ENCODE results near the gene CRISPLD2.

CRISPLD2 gene, protein sequence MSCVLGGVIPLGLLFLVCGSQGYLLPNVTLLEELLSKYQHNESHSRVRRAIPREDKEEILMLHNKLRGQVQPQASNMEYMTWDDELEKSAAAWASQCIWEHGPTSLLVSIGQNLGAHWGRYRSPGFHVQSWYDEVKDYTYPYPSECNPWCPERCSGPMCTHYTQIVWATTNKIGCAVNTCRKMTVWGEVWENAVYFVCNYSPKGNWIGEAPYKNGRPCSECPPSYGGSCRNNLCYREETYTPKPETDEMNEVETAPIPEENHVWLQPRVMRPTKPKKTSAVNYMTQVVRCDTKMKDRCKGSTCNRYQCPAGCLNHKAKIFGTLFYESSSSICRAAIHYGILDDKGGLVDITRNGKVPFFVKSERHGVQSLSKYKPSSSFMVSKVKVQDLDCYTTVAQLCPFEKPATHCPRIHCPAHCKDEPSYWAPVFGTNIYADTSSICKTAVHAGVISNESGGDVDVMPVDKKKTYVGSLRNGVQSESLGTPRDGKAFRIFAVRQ

DNA sequence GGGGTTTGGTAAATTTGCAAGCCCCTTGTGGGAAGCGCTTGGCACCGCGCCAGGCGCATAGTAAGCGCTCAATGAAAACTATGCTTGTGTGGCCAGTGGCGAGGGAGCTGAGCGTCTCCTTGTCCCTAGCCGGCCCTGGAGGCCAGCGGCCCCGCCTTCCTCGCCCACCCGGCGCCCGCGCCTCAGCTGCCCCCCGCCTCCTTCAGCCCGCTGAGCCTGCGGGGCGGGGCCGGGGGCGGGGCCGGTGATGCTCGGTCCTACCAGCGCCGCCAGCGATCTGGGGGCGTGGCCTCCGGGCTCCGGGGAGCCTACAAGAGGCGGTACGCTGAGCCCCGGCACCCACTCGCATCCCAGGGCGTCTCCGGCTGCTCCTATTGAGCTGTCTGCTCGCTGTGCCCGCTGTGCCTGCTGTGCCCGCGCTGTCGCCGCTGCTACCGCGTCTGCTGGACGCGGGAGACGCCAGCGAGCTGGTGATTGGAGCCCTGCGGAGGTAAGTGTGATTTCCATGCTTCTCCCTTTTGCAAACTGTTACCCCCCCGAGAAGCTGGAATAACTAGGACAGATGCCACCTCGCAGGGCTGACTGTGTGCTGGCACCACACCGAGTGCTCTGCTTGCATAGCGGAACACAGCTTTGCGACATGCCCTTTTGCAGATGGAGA lies at the start of gene CRISPLD2:
Gene CRISPLD2 (plus strand): TSS at position 342 of the 661 bp plus-strand sequence. CDS start 18,511 bp downstream, outside the sequence.
- Histone ChIP-seq H3K36me3 (ENCODE audit: control insufficient read depth, insufficient read depth, low read length, severe bottlenecking) (no peaks in the 10 kb centered on the region), H3K27me3 (replicated peaks; ENCODE audit: control insufficient read depth, insufficient read depth, low read length) (no peaks in the 10 kb centered on the region), H3K9ac (ENCODE audit: low read length) (peak within 1 kb of the TSS; percentile 88), H3K4me3 (ENCODE audit: low read length) (peak within 1 kb of the TSS; percentile 86), H3K9me3 (ENCODE audit: control insufficient read depth, low read length) (no peaks in the 10 kb centered on the region), H3K4me1 (ENCODE audit: control insufficient read depth, insufficient read depth, low read length) (peaks cover 40% of the 10 kb centered on the region)
- peak; percentile 98 for DNase-seq (ENCODE audit: low read depth)

GRCh38 chr16:84773312-84773711 lies 46.5 kb upstream of the CRISPLD2 start:
- Histone ChIP-seq H3K4me3 (ENCODE audit: low read length) (no peak overlapping the region), H3K36me3 (ENCODE audit: control insufficient read depth, insufficient read depth, low read length, severe bottlenecking) (peaks cover 78% of the 10 kb centered on the region), H3K27me3 (replicated peaks; ENCODE audit: control insufficient read depth, insufficient read depth, low read length) (no peaks in the 10 kb centered on the region), H3K9ac (ENCODE audit: low read length) (no peak overlapping the region), H3K4me1 (ENCODE audit: control insufficient read depth, insufficient read depth, low read length) (peaks cover 16% of the 10 kb centered on the region), H3K9me3 (ENCODE audit: control insufficient read depth, low read length) (no peaks in the 10 kb centered on the region)
- no peak for DNase-seq (ENCODE audit: low read depth)

- H3K9ac ChIP-seq (ENCODE audit: low read length), result peak overlapping the region; percentile 74
- peaks cover 13% of the 10 kb centered on the region for H3K4me1 ChIP-seq (ENCODE audit: control insufficient read depth, insufficient read depth, low read length)
- H3K4me3 ChIP-seq (ENCODE audit: low read length), result no peak overlapping the region
- H3K36me3 ChIP-seq (ENCODE audit: control insufficient read depth, insufficient read depth, low read length, severe bottlenecking), result peaks cover 79% of the 10 kb centered on the region
- peak; percentile 85 for DNase-seq (ENCODE audit: low read depth)
- no peaks in the 10 kb centered on the region for H3K9me3 ChIP-seq (ENCODE audit: control insufficient read depth, low read length)
- no peaks in the 10 kb centered on the region for H3K27me3 ChIP-seq (replicated peaks; ENCODE audit: control insufficient read depth, insufficient read depth, low read length)
These were observed 45.0 kb upstream of the CRISPLD2 start for GRCh38 chr16:84774810-84775209.

DNA sequence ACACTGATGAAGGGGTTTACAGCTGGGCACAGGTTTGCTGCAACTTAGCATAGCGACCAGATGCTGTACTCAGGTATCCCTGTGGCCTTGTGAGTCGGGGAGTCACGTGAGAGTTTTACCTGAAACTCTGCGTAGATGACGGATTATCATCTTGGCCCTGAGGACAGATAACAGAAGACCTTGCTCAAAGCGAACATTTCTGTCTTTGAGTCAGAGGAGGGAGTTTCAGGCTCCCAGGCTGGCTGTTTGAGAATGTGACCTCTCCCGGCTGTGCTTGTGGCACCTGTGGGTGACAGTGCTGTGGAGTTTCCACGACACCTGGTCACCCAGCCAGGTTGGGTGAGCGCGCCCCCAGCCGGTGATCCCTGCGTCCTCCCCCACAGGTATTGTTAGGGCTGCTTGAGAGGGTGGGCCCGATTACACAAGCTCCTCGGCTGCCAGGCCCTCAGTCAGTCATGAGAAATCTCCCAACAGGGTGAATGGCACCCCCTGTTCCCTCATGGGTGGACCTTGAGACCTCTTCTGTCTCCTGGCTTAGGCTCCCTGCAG lies 44.4 kb upstream of the CRISPLD2 start:
- no peak for DNase-seq (ENCODE audit: low read depth)

DNA sequence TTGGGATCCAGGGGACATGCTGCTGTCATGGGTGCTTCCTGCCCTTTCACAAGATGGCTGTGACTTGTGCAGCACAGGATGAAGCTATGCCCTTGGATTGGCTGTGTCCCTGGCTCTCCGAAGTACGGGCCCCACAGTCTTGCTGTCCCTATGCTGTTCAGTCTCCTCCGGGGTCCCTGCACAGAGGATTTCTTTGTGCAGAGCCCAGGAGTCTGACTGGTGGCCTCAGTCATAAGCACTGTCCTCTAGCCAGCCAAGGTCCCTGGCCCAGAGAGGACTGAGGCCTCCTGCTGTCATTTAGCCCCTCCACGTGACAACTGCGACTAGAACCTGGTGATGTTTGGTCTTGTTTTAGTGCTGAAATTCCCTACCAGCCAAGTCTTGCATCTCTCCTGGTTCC lies 42.4 kb upstream of the CRISPLD2 start:
- H3K4me1 ChIP-seq (ENCODE audit: control insufficient read depth, insufficient read depth, low read length), result peaks cover 13% of the 10 kb centered on the region
- H3K36me3 ChIP-seq (ENCODE audit: control insufficient read depth, insufficient read depth, low read length, severe bottlenecking), result peaks cover 67% of the 10 kb centered on the region
- no peaks in the 10 kb centered on the region for H3K9me3 ChIP-seq (ENCODE audit: control insufficient read depth, low read length)
- no peaks in the 10 kb centered on the region for H3K27me3 ChIP-seq (replicated peaks; ENCODE audit: control insufficient read depth, insufficient read depth, low read length)
- H3K9ac ChIP-seq (ENCODE audit: low read length), result no peak overlapping the region
- no peak for DNase-seq (ENCODE audit: low read depth)
- no peak overlapping the region for H3K4me3 ChIP-seq (ENCODE audit: low read length)

More for the DNA sequence above, 44.4 kb upstream of the CRISPLD2 start:
- Histone ChIP-seq H3K9me3 (ENCODE audit: control insufficient read depth, low read length) (no peaks in the 10 kb centered on the region), H3K36me3 (ENCODE audit: control insufficient read depth, insufficient read depth, low read length, severe bottlenecking) (peaks cover 79% of the 10 kb centered on the region), H3K4me3 (ENCODE audit: low read length) (no peak overlapping the region), H3K4me1 (ENCODE audit: control insufficient read depth, insufficient read depth, low read length) (peaks cover 13% of the 10 kb centered on the region), H3K27me3 (replicated peaks; ENCODE audit: control insufficient read depth, insufficient read depth, low read length) (no peaks in the 10 kb centered on the region), H3K9ac (ENCODE audit: low read length) (peak overlapping the region; percentile 74)

DNA sequence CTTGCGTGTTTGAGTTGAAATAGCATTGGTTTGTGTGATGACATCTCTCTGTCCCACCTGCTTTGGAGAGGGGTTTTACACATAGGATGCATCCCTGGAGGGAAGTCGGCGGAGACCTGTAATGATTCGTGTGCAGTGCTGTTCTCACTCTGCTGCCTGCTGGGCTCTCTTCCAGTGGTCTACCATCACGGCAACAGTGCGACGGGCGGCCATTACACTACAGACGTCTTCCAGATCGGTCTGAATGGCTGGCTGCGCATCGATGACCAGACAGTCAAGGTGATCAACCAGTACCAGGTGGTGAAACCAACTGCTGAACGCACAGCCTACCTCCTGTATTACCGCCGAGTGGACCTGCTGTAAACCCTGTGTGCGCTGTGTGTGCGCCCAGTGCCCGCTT lies 41.1 kb upstream of the CRISPLD2 start:
- H3K4me3 ChIP-seq (ENCODE audit: low read length), result no peak overlapping the region
- H3K27me3 ChIP-seq (replicated peaks; ENCODE audit: control insufficient read depth, insufficient read depth, low read length), result no peaks in the 10 kb centered on the region
- H3K4me1 ChIP-seq (ENCODE audit: control insufficient read depth, insufficient read depth, low read length), result peaks cover 19% of the 10 kb centered on the region
- H3K9me3 ChIP-seq (ENCODE audit: control insufficient read depth, low read length), result no peaks in the 10 kb centered on the region
- H3K9ac ChIP-seq (ENCODE audit: low read length), result no peak overlapping the region
- H3K36me3 ChIP-seq (ENCODE audit: control insufficient read depth, insufficient read depth, low read length, severe bottlenecking), result peaks cover 54% of the 10 kb centered on the region
- no peak for DNase-seq (ENCODE audit: low read depth)

- DNase-seq (ENCODE audit: low read depth), result no peak
- peaks cover 49% of the 10 kb centered on the region for H3K36me3 ChIP-seq (ENCODE audit: control insufficient read depth, insufficient read depth, low read length, severe bottlenecking)
These were observed 39.7 kb upstream of the CRISPLD2 start for GRCh38 chr16:84780063-84780462.

GRCh38 chr16:84780544-84781376 lies 39.0 kb upstream of the CRISPLD2 start:
- H3K9ac ChIP-seq (ENCODE audit: low read length), result no peak overlapping the region
- no peaks in the 10 kb centered on the region for H3K27me3 ChIP-seq (replicated peaks; ENCODE audit: control insufficient read depth, insufficient read depth, low read length)
- no peaks in the 10 kb centered on the region for H3K9me3 ChIP-seq (ENCODE audit: control insufficient read depth, low read length)
- peaks cover 42% of the 10 kb centered on the region for H3K36me3 ChIP-seq (ENCODE audit: control insufficient read depth, insufficient read depth, low read length, severe bottlenecking)
- peaks cover 7% of the 10 kb centered on the region for H3K4me1 ChIP-seq (ENCODE audit: control insufficient read depth, insufficient read depth, low read length)
- no peak for DNase-seq (ENCODE audit: low read depth)
- H3K4me3 ChIP-seq (ENCODE audit: low read length), result no peak overlapping the region

More at GRCh38 chr16:84780063-84780462, 39.7 kb upstream of the CRISPLD2 start:
- H3K4me1 ChIP-seq (ENCODE audit: control insufficient read depth, insufficient read depth, low read length), result peaks cover 14% of the 10 kb centered on the region
- H3K9ac ChIP-seq (ENCODE audit: low read length), result no peak overlapping the region
- H3K4me3 ChIP-seq (ENCODE audit: low read length), result no peak overlapping the region
- no peaks in the 10 kb centered on the region for H3K9me3 ChIP-seq (ENCODE audit: control insufficient read depth, low read length)
- H3K27me3 ChIP-seq (replicated peaks; ENCODE audit: control insufficient read depth, insufficient read depth, low read length), result no peaks in the 10 kb centered on the region

DNA sequence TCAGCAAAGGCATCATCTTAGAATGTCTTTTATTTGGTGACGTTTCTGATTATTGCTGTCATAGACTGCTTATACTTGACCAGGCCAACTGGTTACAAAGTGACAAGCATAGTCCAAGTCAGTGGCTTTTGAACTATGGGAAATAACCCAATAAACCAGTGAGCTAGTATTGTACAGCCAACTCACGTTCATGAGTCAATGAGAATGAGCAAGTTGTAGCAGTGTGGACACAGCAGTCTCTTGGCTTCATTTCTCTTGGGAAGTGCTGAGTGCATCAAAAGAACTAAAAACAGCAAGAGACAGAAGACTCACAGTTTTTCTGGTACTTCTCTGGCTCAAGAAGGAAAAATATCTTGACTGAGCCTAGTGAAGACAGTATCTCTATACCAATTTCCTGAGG lies 36.9 kb upstream of the CRISPLD2 start:
- peaks cover 22% of the 10 kb centered on the region for H3K36me3 ChIP-seq (ENCODE audit: control insufficient read depth, insufficient read depth, low read length, severe bottlenecking)
- H3K9ac ChIP-seq (ENCODE audit: low read length), result no peak overlapping the region
- no peak for DNase-seq (ENCODE audit: low read depth)
- no peak overlapping the region for H3K4me3 ChIP-seq (ENCODE audit: low read length)
- H3K27me3 ChIP-seq (replicated peaks; ENCODE audit: control insufficient read depth, insufficient read depth, low read length), result no peaks in the 10 kb centered on the region
- no peaks in the 10 kb centered on the region for H3K9me3 ChIP-seq (ENCODE audit: control insufficient read depth, low read length)
- peaks cover 13% of the 10 kb centered on the region for H3K4me1 ChIP-seq (ENCODE audit: control insufficient read depth, insufficient read depth, low read length)

DNA sequence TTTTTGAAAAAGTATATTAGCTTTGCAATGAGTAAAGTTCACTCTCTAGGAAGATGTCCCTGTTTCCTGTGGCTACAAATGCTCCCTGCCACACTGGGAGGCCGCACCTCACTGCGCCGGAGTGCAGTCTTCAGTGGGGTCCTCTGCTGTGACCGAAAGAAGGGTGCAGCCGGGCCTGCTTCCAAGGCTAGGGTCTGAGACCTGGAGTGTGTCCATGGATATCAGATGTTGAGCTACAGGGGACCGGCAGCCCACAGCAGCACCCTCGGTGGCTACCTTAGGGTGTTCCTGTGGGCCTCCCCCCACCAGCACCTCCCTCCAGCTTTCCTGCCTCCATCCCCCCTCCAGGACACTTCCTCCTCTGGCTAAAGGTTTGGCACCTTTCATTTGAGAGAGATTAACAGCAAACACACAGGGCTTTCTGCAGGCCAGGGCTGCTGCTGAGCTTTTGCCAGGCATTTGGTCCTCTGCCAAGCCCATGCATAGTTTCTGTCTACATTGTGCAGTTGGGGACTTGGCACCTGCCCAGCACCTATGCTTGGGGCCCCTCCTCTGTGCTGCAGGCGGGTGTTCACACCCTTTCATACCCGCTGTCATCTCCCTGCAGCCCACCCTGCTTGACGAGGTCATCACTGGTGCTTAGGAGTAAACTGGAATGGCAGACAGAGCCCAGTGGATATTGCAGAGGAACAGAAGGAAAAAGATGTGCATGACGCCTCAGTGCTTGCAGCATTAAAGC lies 33.8 kb upstream of the CRISPLD2 start:
- Histone ChIP-seq H3K9ac (ENCODE audit: low read length) (no peak overlapping the region), H3K4me3 (ENCODE audit: low read length) (no peak overlapping the region), H3K9me3 (ENCODE audit: control insufficient read depth, low read length) (no peaks in the 10 kb centered on the region), H3K4me1 (ENCODE audit: control insufficient read depth, insufficient read depth, low read length) (peaks cover 30% of the 10 kb centered on the region), H3K27me3 (replicated peaks; ENCODE audit: control insufficient read depth, insufficient read depth, low read length) (no peaks in the 10 kb centered on the region), H3K36me3 (ENCODE audit: control insufficient read depth, insufficient read depth, low read length, severe bottlenecking) (no peaks in the 10 kb centered on the region)
- DNase-seq (ENCODE audit: low read depth), result peak; percentile 68
